GM10266 (cell line): ENCODE data around the gene CHST10.
"Not testable (repeated sequence)": the region's sequence is repeated elsewhere in the genome, so short reads cannot be mapped to it uniquely, and the experiment has no call there.

Experiments
- DNase-seq: peaks from one replicate; pipeline ENCODE4 v3.0.0; 2012; ENCODE audit errors: extremely low spot score
- CTCF ChIP-seq: IDR thresholded peaks from 2 replicates; pipeline ENCODE4 v1.5.1; 2012; ENCODE audit warnings: mild to moderate bottlenecking, low read depth; ENCODE audit not compliant: control insufficient read depth, insufficient read depth; ENCODE audit errors: missing control alignments

CHST10 gene, protein sequence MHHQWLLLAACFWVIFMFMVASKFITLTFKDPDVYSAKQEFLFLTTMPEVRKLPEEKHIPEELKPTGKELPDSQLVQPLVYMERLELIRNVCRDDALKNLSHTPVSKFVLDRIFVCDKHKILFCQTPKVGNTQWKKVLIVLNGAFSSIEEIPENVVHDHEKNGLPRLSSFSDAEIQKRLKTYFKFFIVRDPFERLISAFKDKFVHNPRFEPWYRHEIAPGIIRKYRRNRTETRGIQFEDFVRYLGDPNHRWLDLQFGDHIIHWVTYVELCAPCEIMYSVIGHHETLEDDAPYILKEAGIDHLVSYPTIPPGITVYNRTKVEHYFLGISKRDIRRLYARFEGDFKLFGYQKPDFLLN

DNA sequence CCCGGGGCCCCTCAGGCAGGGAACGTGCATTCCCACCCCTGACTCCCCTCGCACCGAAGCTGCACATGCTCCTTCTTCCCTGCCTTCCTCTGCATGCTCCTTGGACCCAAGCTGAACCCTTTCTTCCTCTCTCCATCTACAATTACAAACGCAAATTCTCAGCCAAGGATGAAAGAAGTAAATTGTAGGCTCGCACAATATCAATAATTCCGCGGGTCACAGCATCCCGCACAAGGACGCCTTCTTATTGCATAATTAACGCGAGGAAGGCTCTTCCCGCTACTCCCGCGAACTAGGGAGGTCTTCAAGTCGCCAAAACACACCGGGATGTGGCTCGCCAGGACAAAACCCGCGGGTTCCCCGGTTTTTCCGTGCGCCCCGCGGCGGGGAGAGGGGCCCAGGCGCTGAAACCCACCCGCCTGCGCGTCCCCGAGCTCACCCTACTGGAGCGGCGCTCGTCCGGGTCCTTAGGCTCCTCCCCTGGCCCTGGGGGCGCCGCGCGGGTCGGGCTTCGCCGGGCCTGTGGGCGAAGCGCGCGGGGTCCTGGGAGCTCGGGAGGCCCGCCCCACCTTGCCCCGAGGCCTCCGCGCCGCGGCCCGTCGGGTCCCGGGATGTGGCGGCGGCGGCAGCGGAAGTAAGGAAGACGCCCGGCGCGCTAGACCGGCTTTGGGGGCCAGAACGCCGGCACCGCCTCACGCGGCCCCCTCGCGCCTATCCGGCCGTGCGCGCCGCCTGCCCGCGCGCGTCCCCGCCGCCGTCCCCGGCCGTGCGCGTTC lies at the start of gene CHST10:
Gene CHST10, minus strand, starts transcription at position 734 of the 776 bp plus-strand sequence. CDS start 10,993 bp downstream, outside the sequence.
- DNase-seq, result peak; percentile 90
- no peak for TF ChIP-seq CTCF

DNA sequence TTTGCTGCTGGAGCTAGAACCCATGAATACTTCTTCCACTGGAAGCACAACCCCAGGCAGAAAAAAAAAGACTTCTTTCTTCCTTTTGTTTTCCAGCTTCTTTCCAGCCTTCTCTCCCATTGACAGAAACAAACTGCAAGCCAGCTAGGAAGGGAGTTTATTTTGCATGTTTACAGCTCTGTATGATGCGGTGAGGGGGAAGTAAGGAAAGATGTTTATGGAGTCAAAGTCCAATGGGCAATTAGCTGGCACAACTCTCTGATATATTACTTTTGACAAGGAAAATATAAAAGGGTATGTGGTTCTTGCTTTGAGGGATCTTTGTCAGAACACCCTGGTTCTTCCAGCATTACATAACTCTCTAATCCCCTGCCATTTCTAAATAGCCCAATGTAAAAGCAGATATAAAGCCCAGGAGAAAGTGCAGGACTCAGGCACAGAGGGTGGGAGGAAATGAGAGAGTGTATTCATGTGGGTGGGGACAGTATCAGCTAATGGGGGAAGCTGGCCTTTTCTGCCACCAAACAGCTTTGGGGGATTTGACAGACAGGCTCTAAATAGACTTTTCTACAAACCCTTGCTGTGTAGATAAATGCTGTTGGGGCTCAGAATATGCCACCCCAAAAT lies 43.5 kb upstream of the CHST10 start:
- DNase-seq, result no peak
- TF ChIP-seq CTCF, result no peak

DNA sequence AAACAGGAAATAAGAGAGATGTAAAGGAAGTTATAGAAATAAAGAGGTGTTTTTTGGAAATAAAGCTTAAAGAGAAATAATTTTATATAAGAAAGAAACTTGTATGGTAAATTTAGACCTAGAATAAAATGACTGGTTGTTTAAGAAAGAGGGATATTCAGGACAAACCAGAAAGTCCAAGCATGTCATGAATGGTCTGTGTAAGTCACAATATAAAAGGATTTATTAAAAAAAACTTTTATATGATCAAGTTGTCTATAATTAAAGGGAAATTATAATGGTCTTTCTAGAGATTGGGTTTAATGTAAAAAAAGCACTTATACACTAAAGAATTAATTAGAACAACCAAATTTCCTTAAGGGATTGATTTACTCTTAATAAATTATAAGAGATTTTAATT lies 38.9 kb upstream of the CHST10 start:
- not testable (repeated sequence) for DNase-seq

- no peak for TF ChIP-seq CTCF
- peak; percentile 49 for DNase-seq
These were observed 36.4 kb upstream of the CHST10 start for GRCh38 chr2:100453853-100454252.

DNA sequence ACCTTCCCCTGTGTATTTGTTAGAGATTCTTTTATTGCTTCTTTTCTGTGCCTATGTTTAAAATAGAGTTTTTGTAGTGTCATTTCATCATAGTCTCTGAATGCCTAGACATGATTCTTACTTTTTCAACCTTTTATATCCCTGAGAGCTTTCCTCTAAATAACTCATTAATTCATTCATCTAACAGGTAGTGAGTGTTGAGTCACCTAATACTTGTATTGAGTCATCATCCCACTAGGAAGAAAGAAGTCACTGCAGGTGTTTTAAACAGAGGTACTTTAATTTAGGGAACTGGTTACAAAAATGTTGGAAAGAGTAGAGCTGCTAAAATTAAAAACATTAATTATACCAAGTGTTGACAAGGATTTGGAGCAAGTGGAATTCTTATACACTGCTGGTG lies 34.3 kb upstream of the CHST10 start:
- DNase-seq, result no peak
- no peak for TF ChIP-seq CTCF

GRCh38 chr2:100451092-100451491 lies 33.6 kb upstream of the CHST10 start:
- TF ChIP-seq CTCF, result no peak

DNA sequence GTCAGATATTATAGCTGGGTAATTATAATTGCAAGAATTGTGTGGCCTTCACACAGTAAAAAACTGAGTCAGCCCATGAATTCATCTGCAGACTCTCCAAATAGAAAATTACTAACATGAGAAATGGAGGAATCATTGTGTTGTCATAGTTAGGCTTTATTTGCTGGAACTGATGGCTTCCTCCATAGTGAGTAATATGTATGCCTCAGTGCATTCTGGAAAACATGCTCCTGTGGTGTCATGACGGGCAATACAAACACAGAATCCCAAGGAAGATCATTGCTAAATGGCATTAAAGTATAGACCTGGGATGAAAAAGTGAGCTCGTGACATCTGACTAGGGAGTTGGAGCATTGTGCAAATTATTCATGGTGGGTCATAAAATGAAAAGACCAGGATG lies 29.2 kb upstream of the CHST10 start:
- TF ChIP-seq CTCF, result no peak
- DNase-seq, result no peak

More at GRCh38 chr2:100451092-100451491, 33.6 kb upstream of the CHST10 start:
- no peak for DNase-seq
